Measurements from ENCODE around the gene SGIP1. TPM values are rescaled to one million over a fixed set of nuclear protein-coding genes. Genes with fewer than 3 reads are reported as not detected.

Gene SGIP1
- total and polyA plus RNA-seq, 2 of the 4 experiments (the other 2 are of a cell fraction) = 27.1 to 42.7 TPM

GRCh38 chr1:66712839-66713238 lies 178.9 kb downstream of the SGIP1 start:
- CTCF ChIA-PET = interaction anchor here (0.6 kb wide), 1 partner anchor 512 kb away, joined by 3 read pairs; no protein-coding TSS in a partner anchor
- no peaks in the 10 kb centered on the region for H4K20me1 ChIP-seq (ENCODE audit: insufficient read depth, low read length)
- no peak overlapping the region for H3K23ac ChIP-seq (ENCODE audit: low read depth, low read length)
- no peak overlapping the region for H3K4ac ChIP-seq (ENCODE audit: low read depth, low read length)
- no peak overlapping the region for H3K18ac ChIP-seq (ENCODE audit: low read depth, low read length)
- intact Hi-C loops (cut with micrococcal nuclease) = no loop called here
- POLR2A ChIA-PET (ENCODE audit: unreplicated experiment) = no interaction called here
- H3K9me1 ChIP-seq (ENCODE audit: insufficient read depth, low read length) = peaks cover 5% of the 10 kb centered on the region; the same call in 1 of the 2 replicates
- no peak overlapping the region for H2BK20ac ChIP-seq (ENCODE audit: low read depth, low read length)
- no CpG with 5 or more reads among the region's 2 CpGs for WGBS, 2 experiments (ENCODE audit: extremely low coverage in 2 of 2, insufficient read length in 1 of 2)
- TF ChIP-seq RFX5 (IDR thresholded peaks at IDR 0.05; ENCODE audit: low read depth, low read length) (no peak), RAD21 (IDR thresholded peaks at IDR 0.05; ENCODE audit: low read length) (no peak), MAFK (IDR thresholded peaks at IDR 0.05; ENCODE audit: low read depth, low read length) (no peak), CEBPB (IDR thresholded peaks at IDR 0.05; ENCODE audit: low read depth, low read length) (no peak), MXI1 (IDR thresholded peaks at IDR 0.05; ENCODE audit: borderline replicate concordance, low read depth, low read length) (no peak), NFE2L2 (IDR thresholded peaks at IDR 0.05; ENCODE audit: low read depth, low read length) (no peak), SMC3 (IDR thresholded peaks at IDR 0.05; ENCODE audit: low read depth, low read length) (no peak)
- H2AFZ ChIP-seq (replicated peaks; ENCODE audit: low read length, poor library complexity) = no peak overlapping the region
- H2BK5ac ChIP-seq (ENCODE audit: low read depth, low read length, poor library complexity, severe bottlenecking) = no peak overlapping the region
- no peak overlapping the region for H3K56ac ChIP-seq (ENCODE audit: extremely low read depth, insufficient read depth, low read length)
- H3K79me1 ChIP-seq (ENCODE audit: low read depth in 1 of 2, low read length in 2 of 2) = no peaks in the 10 kb centered on the region
- no peaks in the 10 kb centered on the region for H3K36me3 ChIP-seq (ENCODE audit: control insufficient read depth, insufficient read depth, low read length)
- no peak overlapping the region for H4K5ac ChIP-seq (ENCODE audit: low read depth, low read length)
- no peak overlapping the region for H2BK120ac ChIP-seq (ENCODE audit: low read depth, low read length)
- DNase-seq = no peak
- no peak overlapping the region for H2AK5ac ChIP-seq (ENCODE audit: low read depth, low read length)
- no peak overlapping the region for H3K9ac ChIP-seq (ENCODE audit: low read depth, low read length)
- H4K8ac ChIP-seq (ENCODE audit: low read depth in 2 of 2, low read length in 2 of 2) = no peak overlapping the region
- H3K4me3 ChIP-seq (ENCODE audit: insufficient read depth, low read depth, low read length) = no peak overlapping the region
- no peaks in the 10 kb centered on the region for H3K27me3 ChIP-seq (ENCODE audit: control insufficient read depth, insufficient read depth, low read length)
- no peaks in the 10 kb centered on the region for H3K9me3 ChIP-seq (ENCODE audit: control insufficient read depth, insufficient read depth, low read length)
- no peak overlapping the region for H3K27ac ChIP-seq (ENCODE audit: insufficient read depth, low read length)
- H3K14ac ChIP-seq (replicated peaks; ENCODE audit: low read depth, low read length) = no peak overlapping the region
- in situ Hi-C loops (cut with MboI; ENCODE audit: low sequenced_read_pairs) = loop anchor here (25.0 kb wide), 1 partner anchor 751 kb away; no protein-coding TSS in a partner anchor
- dilution Hi-C loops (cut with HindIII; ENCODE audit: low sequenced_read_pairs, unreplicated experiment) = no loop called here
- no TSS peak for BruUV-seq (replicated peaks)
- H4K91ac ChIP-seq (ENCODE audit: insufficient read depth, low read depth, low read length) = no peak overlapping the region
- no peaks in the 10 kb centered on the region for H3K4me1 ChIP-seq (ENCODE audit: control insufficient read depth, insufficient read depth, low read length)
- H2BK15ac ChIP-seq (ENCODE audit: low read depth, low read length) = no peak overlapping the region
- H2AK9ac ChIP-seq (replicated peaks; ENCODE audit: low read depth, low read length, poor library complexity) = no peak overlapping the region
- no peak overlapping the region for H3K4me2 ChIP-seq (ENCODE audit: low read depth, low read length)
- ATAC-seq (ENCODE audit: low read depth) = no peak

All from IMR-90 (cell line).